Mammary epithelial cell (primary cell): ENCODE data around the gene FARS2.

Source experiments
- CTCF ChIP-seq, 2 donors: IDR thresholded peaks in 1 of 2; conservative IDR thresholded peaks in 1 of 2; 2 replicates each; pipeline ENCODE4 v1.5.1; 2011 to 2012; ENCODE audit warnings: inconsistent platforms in 2 of 2, low read length in 2 of 2, mild to moderate bottlenecking in 2 of 2, control low read depth in 1 of 2, low read depth in 1 of 2; ENCODE audit not compliant: insufficient read depth in 1 of 2; ENCODE audit errors: extremely low read depth in 1 of 2
- EZH2 ChIP-seq: IDR thresholded peaks from 2 replicates; pipeline ENCODE4 v1.6.1; 2012; ENCODE audit warnings: low read length, inconsistent platforms, borderline replicate concordance

GRCh38 chr6:5737460-5737859 is 476.1 kb downstream of the FARS2 start:
- TF ChIP-seq EZH2 (no peak), CTCF (conservative IDR thresholded peaks at IDR 0.05 in 1 of 2, IDR thresholded peaks at IDR 0.05 in 1 of 2; ENCODE audit: extremely low read depth in 1 of 2, insufficient read depth in 1 of 2, low read depth in 1 of 2, low read length in 2 of 2) (no peak)
